ENCODE measurements around the gene HRNR. TPM values are rescaled to one million over a fixed set of nuclear protein-coding genes. Genes with fewer than 3 reads are reported as not detected.

HRNR gene
- total RNA-seq, 2 experiments from 2014 or later: not detected

- no peak for ATAC-seq
- Mint-ChIP-seq H3K36me3 (ENCODE audit: low read depth) (no peaks in the 10 kb centered on the region), H3K27me3 (peaks cover 2% of the 10 kb centered on the region), H3K9me3 (no peaks in the 10 kb centered on the region), H3K4me3 (no peak overlapping the region), H3K27ac (no peak overlapping the region), H3K4me1 (ENCODE audit: low read depth) (peaks cover 8% of the 10 kb centered on the region)
- ChIA-PET POLR2A (no interaction called here), CTCF (interaction anchor here (1.2 to 1.3 kb wide), 2 partner anchors 10 to 20 kb away, joined by 3 to 5 read pairs; no protein-coding TSS in a partner anchor)
- TF ChIP-seq CTCF (IDR thresholded peaks at IDR 0.05): no peak
- no peak for DNase-seq
- intact Hi-C loops (cut with micrococcal nuclease): no loop called here
Measured at GRCh38 chr1:152164517-152165136, 59.4 kb downstream of the HRNR start.

- TF ChIP-seq CTCF (IDR thresholded peaks at IDR 0.05): no peak
- DNase-seq (no peak), ATAC-seq (no peak)
- Mint-ChIP-seq H3K9me3 (no peaks in the 10 kb centered on the region), H3K4me1 (ENCODE audit: low read depth) (peaks cover 8% of the 10 kb centered on the region), H3K27ac (no peak overlapping the region), H3K27me3 (peaks cover 2% of the 10 kb centered on the region), H3K36me3 (ENCODE audit: low read depth) (no peaks in the 10 kb centered on the region), H3K4me3 (no peak overlapping the region)
- intact Hi-C loops (cut with micrococcal nuclease): no loop called here
- POLR2A ChIA-PET: no interaction called here
- CTCF ChIA-PET: interaction anchor here (0.8 to 1.3 kb wide), 7 partner anchors 13 to 296 kb away, joined by 3 to 5 read pairs (median 3); no protein-coding TSS in a partner anchor
Measured at GRCh38 chr1:152162792-152163463, 61.1 kb downstream of the HRNR start.

Other genes starting within 250 kb of the HRNR start
- gene S100A10, start 230.3 kb downstream of the HRNR start, total RNA-seq: 100 to 1,000 TPM; 208 to 220 TPM
- 100 to 1,000 TPM; 131 to 144 TPM for gene S100A11, start 187.2 kb downstream of the HRNR start, total RNA-seq
- gene TCHHL1, start 135.1 kb downstream of the HRNR start, total RNA-seq: not detected
- not detected for gene TCHH, start 108.7 kb downstream of the HRNR start, total RNA-seq
- not detected for gene RPTN, start 65.0 kb downstream of the HRNR start, total RNA-seq
- gene FLG, start 101.0 kb upstream of the HRNR start, total RNA-seq: not detected
- gene FLG2, start 135.8 kb upstream of the HRNR start, total RNA-seq: not detected
- not detected for gene CRNN, start 190.1 kb upstream of the HRNR start, total RNA-seq

All from activated CD8-positive, alpha-beta T cell treated with anti-CD3 and anti-CD28 coated beads for 36 hours (primary cell).